ENCODE data around the gene NXF3.
"Not testable (repeated sequence)": the region's sequence is repeated elsewhere in the genome, so short reads cannot be mapped to it uniquely, and the experiment has no call there.

Gene NXF3

DNA sequence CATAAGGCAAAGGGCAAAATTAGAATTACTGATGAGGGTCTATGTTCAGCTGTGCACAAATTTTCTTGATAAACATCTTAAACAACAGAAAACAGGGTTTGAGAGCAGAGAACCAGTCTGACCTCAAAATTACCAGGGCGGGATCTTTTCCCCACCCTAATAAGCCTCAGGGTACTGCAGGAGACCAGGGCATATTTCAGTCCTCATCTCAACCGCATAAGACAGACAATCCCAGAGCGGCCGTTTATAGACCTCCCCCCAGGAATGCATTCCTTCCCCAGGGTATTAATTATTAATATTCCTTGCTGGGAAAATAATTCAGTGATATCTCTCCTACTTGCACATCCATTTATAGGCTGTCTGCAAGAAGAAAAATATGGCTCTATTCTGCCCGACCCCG lies 16.6 kb upstream of the NXF3 start:
- not testable (repeated sequence) for H3K4me1 ChIP-seq (ENCODE audit: insufficient read depth, low read length, severe bottlenecking); H3K9ac ChIP-seq (ENCODE audit: low read length); H4K20me1 ChIP-seq (ENCODE audit: insufficient read depth, low read length); H3F3A ChIP-seq (ENCODE audit: insufficient read depth, low read length); H3K27ac ChIP-seq (ENCODE audit: low read depth, low read length, poor library complexity, severe bottlenecking); H3K9me2 ChIP-seq (ENCODE audit: low read depth, low read length); H3K9me3 ChIP-seq (ENCODE audit: low read length); H3K36me3 ChIP-seq (ENCODE audit: insufficient read depth, low read length); H3K4me2 ChIP-seq (ENCODE audit: low read length); H3K27me3 ChIP-seq (ENCODE audit: insufficient read depth, low read length); H3K79me2 ChIP-seq (ENCODE audit: insufficient read depth, low read length); H3K4me3 ChIP-seq (ENCODE audit: low read depth, low read length, poor library complexity, severe bottlenecking); H2AFZ ChIP-seq (ENCODE audit: low read length)

DNA sequence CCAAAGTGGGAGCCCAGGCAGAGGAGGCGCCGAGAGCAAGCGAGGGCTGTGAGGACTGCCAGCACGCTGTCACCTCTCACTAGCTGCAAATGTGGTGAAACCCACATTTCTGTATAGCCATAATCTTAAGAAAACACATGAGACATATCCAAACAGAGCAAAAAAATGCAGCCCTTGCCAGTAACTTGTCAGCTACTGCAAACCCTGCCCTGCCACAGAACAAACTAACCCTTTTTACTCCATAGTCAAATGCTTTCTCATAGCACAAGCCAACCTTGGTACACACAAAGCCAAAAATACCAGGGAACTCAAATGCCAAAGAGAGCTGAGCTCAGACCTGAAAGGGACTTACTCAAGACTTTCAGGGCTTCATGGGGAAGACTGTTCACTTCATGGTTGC lies 14.9 kb upstream of the NXF3 start:
- Histone ChIP-seq H3K27me3 (ENCODE audit: insufficient read depth, low read length) (no peaks in the 10 kb centered on the region), H2AFZ (ENCODE audit: low read length) (no peak overlapping the region), H3K79me2 (ENCODE audit: insufficient read depth, low read length) (no peaks in the 10 kb centered on the region), H3K36me3 (ENCODE audit: insufficient read depth, low read length) (no peaks in the 10 kb centered on the region), H3K9me2 (ENCODE audit: low read depth, low read length) (no peaks in the 10 kb centered on the region), H4K20me1 (ENCODE audit: insufficient read depth, low read length) (no peaks in the 10 kb centered on the region), H3K27ac (ENCODE audit: low read depth, low read length, poor library complexity, severe bottlenecking) (no peak overlapping the region), H3K4me1 (ENCODE audit: insufficient read depth, low read length, severe bottlenecking) (no peaks in the 10 kb centered on the region), H3K9me3 (ENCODE audit: low read length) (no peaks in the 10 kb centered on the region), H3F3A (ENCODE audit: insufficient read depth, low read length) (no peaks in the 10 kb centered on the region), H3K9ac (ENCODE audit: low read length) (no peak overlapping the region), H3K4me2 (ENCODE audit: low read length) (no peak overlapping the region), H3K4me3 (ENCODE audit: low read depth, low read length, poor library complexity, severe bottlenecking) (no peak overlapping the region)
- TF ChIP-seq, protein P1, sequence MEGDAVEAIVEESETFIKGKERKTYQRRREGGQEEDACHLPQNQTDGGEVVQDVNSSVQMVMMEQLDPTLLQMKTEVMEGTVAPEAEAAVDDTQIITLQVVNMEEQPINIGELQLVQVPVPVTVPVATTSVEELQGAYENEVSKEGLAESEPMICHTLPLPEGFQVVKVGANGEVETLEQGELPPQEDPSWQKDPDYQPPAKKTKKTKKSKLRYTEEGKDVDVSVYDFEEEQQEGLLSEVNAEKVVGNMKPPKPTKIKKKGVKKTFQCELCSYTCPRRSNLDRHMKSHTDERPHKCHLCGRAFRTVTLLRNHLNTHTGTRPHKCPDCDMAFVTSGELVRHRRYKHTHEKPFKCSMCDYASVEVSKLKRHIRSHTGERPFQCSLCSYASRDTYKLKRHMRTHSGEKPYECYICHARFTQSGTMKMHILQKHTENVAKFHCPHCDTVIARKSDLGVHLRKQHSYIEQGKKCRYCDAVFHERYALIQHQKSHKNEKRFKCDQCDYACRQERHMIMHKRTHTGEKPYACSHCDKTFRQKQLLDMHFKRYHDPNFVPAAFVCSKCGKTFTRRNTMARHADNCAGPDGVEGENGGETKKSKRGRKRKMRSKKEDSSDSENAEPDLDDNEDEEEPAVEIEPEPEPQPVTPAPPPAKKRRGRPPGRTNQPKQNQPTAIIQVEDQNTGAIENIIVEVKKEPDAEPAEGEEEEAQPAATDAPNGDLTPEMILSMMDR (IDR thresholded peaks at IDR 0.05; ENCODE audit: low read length): no peak
- no peak for TF ChIP-seq EZH2 (IDR thresholded peaks at IDR 0.05; ENCODE audit: borderline replicate concordance, low read length)

DNA sequence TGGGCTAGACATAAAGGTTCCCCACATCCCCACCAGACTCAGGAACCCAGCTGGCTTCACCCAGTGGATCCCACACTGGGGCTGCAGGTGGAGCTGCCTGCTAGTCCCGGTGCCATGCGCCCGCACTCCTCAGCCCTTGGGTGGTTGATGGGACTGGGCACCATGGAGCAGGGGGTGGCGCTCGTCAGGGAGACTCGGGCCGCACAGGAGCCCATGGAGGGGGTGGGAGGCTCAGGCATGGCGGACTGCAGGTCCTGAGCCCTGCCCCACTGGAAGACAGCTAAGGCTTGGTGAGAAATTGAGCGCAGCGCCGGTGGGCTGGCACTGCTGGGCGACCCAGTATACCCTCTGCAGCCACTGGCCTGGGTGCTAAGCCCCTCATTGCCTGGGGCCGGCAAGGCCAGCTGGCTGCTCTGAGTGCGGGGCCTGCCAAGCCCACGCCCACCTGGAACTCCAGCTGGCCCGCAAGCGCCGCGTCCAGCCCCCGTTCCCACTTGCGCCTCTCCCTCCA lies 14.3 kb upstream of the NXF3 start:
- H3K4me2 ChIP-seq (ENCODE audit: low read length); H4K20me1 ChIP-seq (ENCODE audit: insufficient read depth, low read length); H3K9me2 ChIP-seq (ENCODE audit: low read depth, low read length); H3K36me3 ChIP-seq (ENCODE audit: insufficient read depth, low read length); H3K9me3 ChIP-seq (ENCODE audit: low read length); H3K9ac ChIP-seq (ENCODE audit: low read length); H3K79me2 ChIP-seq (ENCODE audit: insufficient read depth, low read length); H3K27ac ChIP-seq (ENCODE audit: low read depth, low read length, poor library complexity, severe bottlenecking); H3K4me1 ChIP-seq (ENCODE audit: insufficient read depth, low read length, severe bottlenecking); H3F3A ChIP-seq (ENCODE audit: insufficient read depth, low read length); H3K4me3 ChIP-seq (ENCODE audit: low read depth, low read length, poor library complexity, severe bottlenecking); H2AFZ ChIP-seq (ENCODE audit: low read length); H3K27me3 ChIP-seq (ENCODE audit: insufficient read depth, low read length): not testable (repeated sequence)

DNA sequence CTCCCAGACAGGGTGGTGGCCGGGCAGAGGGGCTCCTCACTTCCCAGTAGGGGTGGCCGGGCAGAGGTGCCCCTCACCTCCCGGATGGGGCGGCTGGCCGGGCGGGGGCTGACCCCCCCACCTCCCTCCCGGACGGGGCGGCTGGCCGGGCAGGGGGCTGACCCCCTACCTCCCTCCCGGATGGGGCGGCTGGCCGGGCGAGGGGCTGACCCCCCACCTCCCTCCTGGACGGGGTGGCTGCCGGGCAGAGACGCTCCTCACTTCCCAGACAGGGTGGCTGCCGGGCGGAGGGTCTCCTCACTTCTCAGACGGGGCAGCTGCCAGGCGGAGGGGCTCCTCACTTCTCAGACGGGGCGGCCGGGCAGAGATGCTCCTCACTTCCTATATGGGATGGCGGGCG lies 11.4 kb upstream of the NXF3 start:
- H3K9me2 ChIP-seq (ENCODE audit: low read depth, low read length); H3K27ac ChIP-seq (ENCODE audit: low read depth, low read length, poor library complexity, severe bottlenecking); H2AFZ ChIP-seq (ENCODE audit: low read length); H3K36me3 ChIP-seq (ENCODE audit: insufficient read depth, low read length); H3K4me2 ChIP-seq (ENCODE audit: low read length); H3K4me1 ChIP-seq (ENCODE audit: insufficient read depth, low read length, severe bottlenecking); H3K9ac ChIP-seq (ENCODE audit: low read length); H3F3A ChIP-seq (ENCODE audit: insufficient read depth, low read length); H3K27me3 ChIP-seq (ENCODE audit: insufficient read depth, low read length); H3K4me3 ChIP-seq (ENCODE audit: low read depth, low read length, poor library complexity, severe bottlenecking); H3K9me3 ChIP-seq (ENCODE audit: low read length); H4K20me1 ChIP-seq (ENCODE audit: insufficient read depth, low read length); H3K79me2 ChIP-seq (ENCODE audit: insufficient read depth, low read length): not testable (repeated sequence)

DNA sequence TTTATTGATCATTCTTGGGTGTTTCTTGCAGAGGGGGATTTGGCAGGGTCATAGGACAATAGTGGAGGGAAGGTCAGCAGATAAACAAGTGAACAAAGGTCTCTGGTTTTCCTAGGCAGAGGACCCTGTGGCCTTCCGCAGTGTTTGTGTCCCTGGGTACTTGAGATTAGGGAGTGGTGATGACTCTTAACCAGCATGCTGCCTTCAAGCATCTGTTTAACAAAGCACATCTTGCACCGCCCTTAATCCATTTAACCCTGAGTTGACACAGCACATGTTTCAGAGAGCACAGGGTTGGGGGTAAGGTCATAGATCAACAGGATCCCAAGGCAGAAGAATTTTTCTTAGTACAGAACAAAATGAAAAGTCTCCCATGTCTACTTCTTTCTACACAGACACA lies 10.9 kb upstream of the NXF3 start:
- H4K20me1 ChIP-seq (ENCODE audit: insufficient read depth, low read length); H3K27me3 ChIP-seq (ENCODE audit: insufficient read depth, low read length); H3K27ac ChIP-seq (ENCODE audit: low read depth, low read length, poor library complexity, severe bottlenecking); H3K9me3 ChIP-seq (ENCODE audit: low read length); H3K9me2 ChIP-seq (ENCODE audit: low read depth, low read length); H2AFZ ChIP-seq (ENCODE audit: low read length); H3K9ac ChIP-seq (ENCODE audit: low read length); H3K4me3 ChIP-seq (ENCODE audit: low read depth, low read length, poor library complexity, severe bottlenecking); H3K79me2 ChIP-seq (ENCODE audit: insufficient read depth, low read length); H3K36me3 ChIP-seq (ENCODE audit: insufficient read depth, low read length); H3F3A ChIP-seq (ENCODE audit: insufficient read depth, low read length); H3K4me1 ChIP-seq (ENCODE audit: insufficient read depth, low read length, severe bottlenecking); H3K4me2 ChIP-seq (ENCODE audit: low read length): not testable (repeated sequence)
